ENCODE results near the gene PLEKHG4B.

GRCh38 chr5:82097-82496, 9.9 kb upstream of the PLEKHG4B start:
- TF ChIP-seq YY1 (IDR thresholded peaks at IDR 0.05) = no peak
- no peak for TF ChIP-seq CTCF (IDR thresholded peaks at IDR 0.05; ENCODE audit: low read depth, low read length, missing input control)
- TF ChIP-seq RAD21 (IDR thresholded peaks at IDR 0.05) = no peak
- no peak for TF ChIP-seq EGR1 (IDR thresholded peaks at IDR 0.05; ENCODE audit: low read depth in 2 of 2)
- TF ChIP-seq RXRA (IDR thresholded peaks at IDR 0.05) = no peak
- TF ChIP-seq, protein P1, sequence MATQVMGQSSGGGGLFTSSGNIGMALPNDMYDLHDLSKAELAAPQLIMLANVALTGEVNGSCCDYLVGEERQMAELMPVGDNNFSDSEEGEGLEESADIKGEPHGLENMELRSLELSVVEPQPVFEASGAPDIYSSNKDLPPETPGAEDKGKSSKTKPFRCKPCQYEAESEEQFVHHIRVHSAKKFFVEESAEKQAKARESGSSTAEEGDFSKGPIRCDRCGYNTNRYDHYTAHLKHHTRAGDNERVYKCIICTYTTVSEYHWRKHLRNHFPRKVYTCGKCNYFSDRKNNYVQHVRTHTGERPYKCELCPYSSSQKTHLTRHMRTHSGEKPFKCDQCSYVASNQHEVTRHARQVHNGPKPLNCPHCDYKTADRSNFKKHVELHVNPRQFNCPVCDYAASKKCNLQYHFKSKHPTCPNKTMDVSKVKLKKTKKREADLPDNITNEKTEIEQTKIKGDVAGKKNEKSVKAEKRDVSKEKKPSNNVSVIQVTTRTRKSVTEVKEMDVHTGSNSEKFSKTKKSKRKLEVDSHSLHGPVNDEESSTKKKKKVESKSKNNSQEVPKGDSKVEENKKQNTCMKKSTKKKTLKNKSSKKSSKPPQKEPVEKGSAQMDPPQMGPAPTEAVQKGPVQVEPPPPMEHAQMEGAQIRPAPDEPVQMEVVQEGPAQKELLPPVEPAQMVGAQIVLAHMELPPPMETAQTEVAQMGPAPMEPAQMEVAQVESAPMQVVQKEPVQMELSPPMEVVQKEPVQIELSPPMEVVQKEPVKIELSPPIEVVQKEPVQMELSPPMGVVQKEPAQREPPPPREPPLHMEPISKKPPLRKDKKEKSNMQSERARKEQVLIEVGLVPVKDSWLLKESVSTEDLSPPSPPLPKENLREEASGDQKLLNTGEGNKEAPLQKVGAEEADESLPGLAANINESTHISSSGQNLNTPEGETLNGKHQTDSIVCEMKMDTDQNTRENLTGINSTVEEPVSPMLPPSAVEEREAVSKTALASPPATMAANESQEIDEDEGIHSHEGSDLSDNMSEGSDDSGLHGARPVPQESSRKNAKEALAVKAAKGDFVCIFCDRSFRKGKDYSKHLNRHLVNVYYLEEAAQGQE (IDR thresholded peaks at IDR 0.05) = no peak
